RWPE2 (cell line): Measurements from ENCODE around the gene TUBD1.

Experiments
- ATAC-seq: fragments of 200-7000 bp; cut with Tn5 transposase; 3 replicates; pipeline ENCODE4 v1.9.1; 2021; ENCODE audit warnings: low read depth
- DNase-seq: peaks from one replicate; pipeline ENCODE4 v3.0.0-alpha.2; 2020; ENCODE audit warnings: low spot score
- H3K27ac ChIP-seq: fragments of 450-650 bp; 2 replicates; pipeline ENCODE4 v1.5.1; 2017; ENCODE audit warnings: mild to moderate bottlenecking; ENCODE audit not compliant: poor library complexity, severe bottlenecking
- H3K27me3 ChIP-seq: fragments of 250-450 bp; sonication (Bioruptor Pico); 2 replicates; pipeline ENCODE4 v1.5.1; 2021; ENCODE audit warnings: mild to moderate bottlenecking, moderate library complexity; ENCODE audit not compliant: insufficient read depth, poor library complexity, severe bottlenecking
- H3K36me3 ChIP-seq: fragments of 250-450 bp; sonication (Bioruptor Pico); 2 replicates; pipeline ENCODE4 v1.5.1; 2020; ENCODE audit warnings: low read depth, mild to moderate bottlenecking, moderate library complexity
- H3K4me1 ChIP-seq: fragments of 250-450 bp; sonication (Bioruptor Pico); 2 replicates; pipeline ENCODE4 v1.5.1; 2021; ENCODE audit warnings: mild to moderate bottlenecking, moderate library complexity; ENCODE audit not compliant: insufficient read depth, poor library complexity, severe bottlenecking
- H3K4me3 ChIP-seq: fragments of 250-450 bp; sonication (Bioruptor Pico); 2 replicates; pipeline ENCODE4 v1.5.1; 2021; ENCODE audit warnings: mild to moderate bottlenecking, moderate library complexity; ENCODE audit not compliant: severe bottlenecking
- H3K9me3 ChIP-seq: fragments of 250-450 bp; sonication (Bioruptor Pico); 2 replicates; pipeline ENCODE4 v1.5.1; 2021; ENCODE audit warnings: mild to moderate bottlenecking, moderate library complexity; ENCODE audit not compliant: severe bottlenecking
- CTCF ChIP-seq: fragments of 450-650 bp; IDR thresholded peaks from one replicate; pipeline ENCODE4 v1.5.1; 2017; ENCODE audit warnings: mild to moderate bottlenecking, moderate library complexity; ENCODE audit not compliant: poor library complexity, severe bottlenecking

The TUBD1 gene

GRCh38 chr17:59848778-59849177 is 44.0 kb downstream of the TUBD1 start:
- peak; percentile 51 for DNase-seq
- H3K36me3 ChIP-seq: no peaks in the 10 kb centered on the region
- ATAC-seq: no peak
- no peak overlapping the region for H3K4me3 ChIP-seq
- TF ChIP-seq CTCF: no peak
- peak overlapping the region; percentile 100 for H3K27ac ChIP-seq
- H3K27me3 ChIP-seq: no peaks in the 10 kb centered on the region
- H3K9me3 ChIP-seq: no peaks in the 10 kb centered on the region
- peaks cover 52% of the 10 kb centered on the region for H3K4me1 ChIP-seq

GRCh38 chr17:59848385-59848668 is 44.4 kb downstream of the TUBD1 start:
- DNase-seq: no peak
- no peak for ATAC-seq
- Histone ChIP-seq H3K27ac (peak overlapping the region; percentile 100), H3K4me1 (peaks cover 49% of the 10 kb centered on the region), H3K36me3 (no peaks in the 10 kb centered on the region), H3K27me3 (no peaks in the 10 kb centered on the region), H3K9me3 (no peaks in the 10 kb centered on the region), H3K4me3 (no peak overlapping the region)
- no peak for TF ChIP-seq CTCF

GRCh38 chr17:59846394-59847165 is 46.2 kb downstream of the TUBD1 start:
- Histone ChIP-seq H3K36me3 (peaks cover 4% of the 10 kb centered on the region; the same call in 1 of the 2 replicates), H3K27ac (peak overlapping the region; percentile 100), H3K4me3 (no peak overlapping the region), H3K9me3 (no peaks in the 10 kb centered on the region), H3K4me1 (peaks cover 33% of the 10 kb centered on the region), H3K27me3 (no peaks in the 10 kb centered on the region)
- no peak for TF ChIP-seq CTCF
- ATAC-seq: peak; percentile 9
- DNase-seq: no peak

GRCh38 chr17:59845595-59846393 is 46.9 kb downstream of the TUBD1 start:
- H3K27ac ChIP-seq: peak overlapping the region; percentile 100
- H3K4me3 ChIP-seq: no peak overlapping the region
- no peak for TF ChIP-seq CTCF
- no peaks in the 10 kb centered on the region for H3K9me3 ChIP-seq
- peaks cover 11% of the 10 kb centered on the region for H3K36me3 ChIP-seq
- ATAC-seq: peak; percentile 28
- no peaks in the 10 kb centered on the region for H3K27me3 ChIP-seq
- peaks cover 31% of the 10 kb centered on the region for H3K4me1 ChIP-seq
- peak; percentile 87 for DNase-seq
